CD4-positive, alpha-beta T cell (primary cell): Measurements from ENCODE around the gene COMTD1. TPM values are rescaled to one million over a fixed set of nuclear protein-coding genes. Genes with fewer than 3 reads are reported as not detected.

Source experiments
- ATAC-seq: fragments of 200-7000 bp; cut with Tn5 transposase; one replicate; pipeline ENCODE4 v1.10.0; 2022; ENCODE audit warnings: mild to moderate bottlenecking; ENCODE audit not compliant: poor library complexity
- CTCF ChIA-PET: fragments of 350-600 bp; sonication (Branson Sonifier 250); formaldehyde crosslinking; loops from one replicate; lab custom pipeline; 2021; ENCODE audit warnings: antibody characterized with exemption, inconsistent platforms; lab: Charles Lee
- POLR2A ChIA-PET: fragments of 350-600 bp; sonication (Branson Sonifier 250); formaldehyde crosslinking; loops from one replicate; lab custom pipeline; 2021; ENCODE audit warnings: antibody characterized with exemption, inconsistent platforms; lab: Charles Lee
- DNase-seq, 14 experiments: peaks; one replicate each; pipeline ENCODE4 v3.0.0-alpha.2; 2013 to 2020; ENCODE audit warnings: mixed read lengths in 2 of 14
- H3K27ac ChIP-seq, 2 donors: one replicate each; pipeline versions ENCODE4 v1.5.1 to v1.7.0; 2013; ENCODE audit warnings: low read length in 2 of 2, low read depth in 1 of 2, mild to moderate bottlenecking in 1 of 2
- H3K27me3 ChIP-seq, 2 experiments: 1 replicate in 1 of 2; 2 replicates in 1 of 2; pipeline versions ENCODE4 v1.6.1 to v1.7.0; 2013; ENCODE audit warnings: low read length in 2 of 2, control low read depth in 1 of 2, mild to moderate bottlenecking in 1 of 2, moderate library complexity in 1 of 2; ENCODE audit not compliant: insufficient read depth in 2 of 2, control insufficient read depth in 1 of 2
- H3K36me3 ChIP-seq: one replicate; pipeline ENCODE4 v1.6.1; 2013; ENCODE audit warnings: low read length, control low read depth; ENCODE audit not compliant: insufficient read depth
- H3K4me1 ChIP-seq: one replicate; pipeline ENCODE4 v1.6.1; 2013; ENCODE audit warnings: low read length, control low read depth; ENCODE audit not compliant: insufficient read depth
- H3K4me3 ChIP-seq: one replicate; pipeline ENCODE4 v1.5.1; 2013; ENCODE audit warnings: mild to moderate bottlenecking, low read length, moderate library complexity
- H3K9me3 ChIP-seq, 2 experiments: 1 replicate in 1 of 2; 2 replicates in 1 of 2; pipeline versions ENCODE4 v1.6.1 to v1.7.0; 2013; ENCODE audit warnings: low read length in 2 of 2, mild to moderate bottlenecking in 2 of 2, control low read depth in 1 of 2, moderate library complexity in 1 of 2; ENCODE audit not compliant: control insufficient read depth in 1 of 2, insufficient read depth in 1 of 2
- H3K27ac Mint-ChIP-seq: one replicate; pipeline ENCODE4 v1.8.0; 2020; ENCODE audit warnings: mixed read lengths
- H3K27me3 Mint-ChIP-seq: one replicate; pipeline ENCODE4 v1.8.0; 2021; ENCODE audit warnings: mixed read lengths
- H3K36me3 Mint-ChIP-seq: one replicate; pipeline ENCODE4 v1.8.0; 2021; ENCODE audit warnings: low read depth, mixed read lengths
- H3K4me1 Mint-ChIP-seq: one replicate; pipeline ENCODE4 v1.8.0; 2021; ENCODE audit warnings: low read depth, mixed read lengths
- H3K4me3 Mint-ChIP-seq: one replicate; pipeline ENCODE4 v1.8.0; 2020; ENCODE audit warnings: mild to moderate bottlenecking, mixed read lengths
- H3K9me3 Mint-ChIP-seq: one replicate; pipeline ENCODE4 v1.8.0; 2020; ENCODE audit warnings: mixed read lengths
- CTCF ChIP-seq: fragments of 200-600 bp; IDR thresholded peaks from one replicate; pipeline ENCODE4 v1.8.0; 2022; ENCODE audit warnings: antibody characterized with exemption, mild to moderate bottlenecking
- intact Hi-C, 2 experiments: fragments of 100-400 bp; cut with DNase I in 1 of 2; cut with micrococcal nuclease in 1 of 2; formaldehyde crosslinking; loops; one replicate each; pipeline versions ENCODE4 v1.15.1 to v1.9.0; 2023 to 2025; cut with DNase I, micrococcal nuclease
- total RNA-seq, 174 experiments: library from RNA in 2 of 174; stranded (reverse) in 2 of 174; gene quantifications; one replicate each; pipeline ENCODE4 v1.2.3 and lab custom pipeline; 2021 to 2026

COMTD1 gene
- total RNA-seq, 2 experiments from 2014 or later = 9.5 to 10.5 TPM

DNA sequence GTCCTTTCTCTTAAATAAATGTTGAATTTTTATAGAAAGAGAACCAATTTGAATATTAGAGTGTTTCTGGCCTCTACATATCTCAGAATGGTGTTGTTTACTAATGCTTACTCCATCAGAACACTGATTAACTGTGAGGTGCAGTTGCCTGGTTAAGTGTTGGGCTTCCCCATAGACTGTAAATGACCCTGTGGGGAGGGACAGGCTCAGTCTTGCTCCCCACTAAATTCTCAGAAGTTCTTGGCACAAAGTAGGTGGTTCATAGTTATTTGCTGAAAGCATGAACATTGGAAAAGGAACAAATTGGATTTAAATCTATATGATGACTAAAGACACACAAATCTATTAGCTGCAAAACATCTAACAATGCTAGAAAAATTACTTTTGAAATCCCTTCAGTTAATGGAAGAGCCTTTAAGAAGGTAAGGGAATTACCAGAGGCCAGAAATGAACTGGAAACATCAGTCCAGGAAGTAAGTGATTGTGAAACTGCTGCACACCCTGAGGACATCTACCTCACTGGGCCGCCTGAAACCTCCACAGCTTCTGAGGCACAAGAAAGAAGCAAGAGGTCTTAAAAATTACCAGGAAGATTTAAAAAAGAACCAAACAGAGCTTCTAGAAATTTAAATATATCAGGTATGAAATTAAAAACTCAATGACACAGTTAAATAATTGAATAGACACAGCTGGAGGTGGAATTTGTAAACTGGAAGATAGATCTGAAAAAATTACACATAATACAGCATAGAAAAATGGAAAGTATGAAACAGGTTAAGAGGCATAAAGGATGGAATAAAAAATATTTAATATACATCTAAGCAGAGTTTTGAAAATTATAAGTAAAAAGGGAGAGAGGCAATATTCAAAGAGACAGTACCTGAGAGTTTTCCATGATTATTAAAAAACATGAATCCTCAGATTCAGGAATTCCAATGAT, 17.8 kb upstream of the COMTD1 start:
- no peak overlapping the region for H3K4me3 Mint-ChIP-seq
- intact Hi-C loops = no loop called here
- TF ChIP-seq CTCF = no peak
- DNase-seq (no peak), ATAC-seq (no peak)
- peaks cover 5% of the 10 kb centered on the region for H3K27me3 Mint-ChIP-seq
- Histone ChIP-seq H3K4me1 (no peaks in the 10 kb centered on the region), H3K27ac (no peak overlapping the region), H3K4me3 (no peak overlapping the region), H3K36me3 (no peaks in the 10 kb centered on the region), H3K27me3 (no peaks in the 10 kb centered on the region), H3K9me3 (peaks cover 4 to 18% of the 10 kb centered on the region in 2 experiments)
- H3K27ac Mint-ChIP-seq = no peak overlapping the region
- H3K9me3 Mint-ChIP-seq = peaks cover 13% of the 10 kb centered on the region
- H3K4me1 Mint-ChIP-seq = no peaks in the 10 kb centered on the region
- ChIA-PET CTCF (no interaction called here), POLR2A (no interaction called here)
- peaks cover 6% of the 10 kb centered on the region for H3K36me3 Mint-ChIP-seq

DNA sequence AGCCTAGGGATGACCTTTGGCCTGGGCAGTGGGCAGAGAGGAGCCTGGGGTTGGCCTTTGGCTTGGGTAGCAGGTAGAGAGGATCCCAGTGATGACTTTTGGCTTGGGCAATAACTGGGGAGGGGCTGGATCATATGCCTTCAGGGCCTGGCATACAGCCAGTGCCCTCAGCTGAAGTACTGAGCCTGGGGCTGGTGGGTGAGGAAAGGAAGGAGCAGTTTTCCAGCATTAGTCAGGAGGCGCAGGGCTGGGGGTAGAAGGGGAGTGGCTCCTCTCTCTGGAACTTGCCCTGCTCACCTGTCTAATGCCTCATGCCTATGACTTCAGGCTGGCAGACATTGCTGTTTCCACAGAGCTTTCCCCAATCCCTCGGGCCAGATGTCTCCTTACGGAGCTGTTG, 15.2 kb upstream of the COMTD1 start:
- no peak overlapping the region for H3K27ac Mint-ChIP-seq
- POLR2A ChIA-PET = no interaction called here
- no peak overlapping the region for H3K4me3 ChIP-seq
- no peak for DNase-seq
- H3K4me1 ChIP-seq = no peaks in the 10 kb centered on the region
- TF ChIP-seq CTCF = no peak
- peaks cover 5% of the 10 kb centered on the region for H3K27me3 Mint-ChIP-seq
- CTCF ChIA-PET = no interaction called here
- peaks cover 6% of the 10 kb centered on the region for H3K36me3 Mint-ChIP-seq
- no peaks in the 10 kb centered on the region for H3K27me3 ChIP-seq
- no peak overlapping the region for H3K4me3 Mint-ChIP-seq
- no peaks in the 10 kb centered on the region for H3K4me1 Mint-ChIP-seq
- peaks cover 13% of the 10 kb centered on the region for H3K9me3 Mint-ChIP-seq
- intact Hi-C loops = no loop called here
- H3K27ac ChIP-seq = no peak overlapping the region
- no peaks in the 10 kb centered on the region for H3K36me3 ChIP-seq
- H3K9me3 ChIP-seq = peaks cover 4 to 18% of the 10 kb centered on the region in 2 experiments
- ATAC-seq = no peak

DNA sequence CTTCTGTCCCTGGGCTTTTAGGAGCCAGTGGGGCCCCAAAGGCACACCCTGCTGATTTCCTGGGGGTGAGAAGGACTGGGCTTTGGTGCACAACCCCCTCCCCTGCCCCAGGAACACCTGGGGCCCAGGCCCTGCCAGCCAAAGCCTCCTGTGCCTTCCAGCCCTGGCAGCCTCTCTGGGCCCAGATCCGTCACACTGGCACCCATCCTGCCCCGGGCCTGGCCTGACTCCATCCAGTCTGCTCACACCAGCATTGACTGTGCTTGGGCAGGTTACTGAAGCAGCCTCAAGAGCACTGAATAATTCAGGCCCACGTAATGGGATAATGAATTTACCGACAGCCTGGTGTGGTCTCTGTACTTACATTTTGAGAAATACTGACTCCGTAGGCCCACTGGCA, 12.0 kb upstream of the COMTD1 start:
- DNase-seq (no peak), ATAC-seq (no peak)
- Histone ChIP-seq H3K4me3 (no peak overlapping the region), H3K9me3 (peaks cover 0 to 2% of the 10 kb centered on the region in 2 experiments), H3K27ac (no peak overlapping the region), H3K27me3 (no peaks in the 10 kb centered on the region), H3K4me1 (no peaks in the 10 kb centered on the region), H3K36me3 (no peaks in the 10 kb centered on the region)
- ChIA-PET POLR2A (no interaction called here), CTCF (no interaction called here)
- Mint-ChIP-seq H3K4me1 (no peaks in the 10 kb centered on the region), H3K4me3 (no peak overlapping the region), H3K27me3 (peaks cover 5% of the 10 kb centered on the region), H3K9me3 (peaks cover 4% of the 10 kb centered on the region), H3K27ac (no peak overlapping the region), H3K36me3 (no peaks in the 10 kb centered on the region)
- no peak for TF ChIP-seq CTCF
- intact Hi-C loops = no loop called here
